ENCODE measurements around the gene WWC1. TPM values are rescaled to one million over a fixed set of nuclear protein-coding genes. Genes with fewer than 3 reads are reported as not detected.

Gene WWC1
- polyA plus RNA-seq, 1 experiment = 5.2 TPM

- TF ChIP-seq CTCF (IDR thresholded peaks at IDR 0.05; ENCODE audit: low read depth, low read length) = no peak
- DNase-seq (ENCODE audit: low read depth, low spot score) = no peak
- CTCF ChIA-PET = interaction anchor here (1.2 to 1.3 kb wide), 2 partner anchors 20 to 22 kb away, joined by 5 to 6 read pairs; no protein-coding TSS in a partner anchor
- no peaks in the 10 kb centered on the region for H3K9me3 ChIP-seq (ENCODE audit: control insufficient read depth, insufficient read depth, low read length)
- H3K4me3 ChIP-seq (ENCODE audit: low read depth, low read length) = no peak overlapping the region
- POLR2A ChIA-PET = no interaction called here
- no peaks in the 10 kb centered on the region for H3K27me3 ChIP-seq (ENCODE audit: control insufficient read depth, insufficient read depth, low read length)
- H3K27ac ChIP-seq (ENCODE audit: low read depth, low read length) = no peak overlapping the region
Observed at GRCh38 chr5:168316139-168316578, 24.7 kb downstream of the WWC1 start.

- ChIA-PET CTCF (interaction anchor here (1.0 to 3.0 kb wide), 4 partner anchors 21 to 47 kb away, joined by 3 to 19 read pairs (median 5); no protein-coding TSS in a partner anchor), POLR2A (interaction anchor here (1.0 kb wide), 1 partner anchor 22 kb away, joined by 3 read pairs; no protein-coding TSS in a partner anchor)
- no peaks in the 10 kb centered on the region for H3K9me3 ChIP-seq (ENCODE audit: control insufficient read depth, insufficient read depth, low read length)
- no peak overlapping the region for H3K4me3 ChIP-seq (ENCODE audit: low read depth, low read length)
- H3K27me3 ChIP-seq (ENCODE audit: control insufficient read depth, insufficient read depth, low read length) = no peaks in the 10 kb centered on the region
- DNase-seq (ENCODE audit: low read depth, low spot score) = no peak
- no peak for TF ChIP-seq CTCF (IDR thresholded peaks at IDR 0.05; ENCODE audit: low read depth, low read length)
- peak overlapping the region; percentile 97 for H3K27ac ChIP-seq (ENCODE audit: low read depth, low read length)
Observed at GRCh38 chr5:168317096-168317520, 25.7 kb downstream of the WWC1 start.

- peak; percentile 96 for DNase-seq (ENCODE audit: low read depth, low spot score)
- ChIA-PET CTCF (interaction anchor here (1.0 to 3.0 kb wide), 4 partner anchors 22 to 48 kb away, joined by 3 to 19 read pairs (median 5); no protein-coding TSS in a partner anchor), POLR2A (interaction anchor here (1.0 kb wide), 1 partner anchor 22 kb away, joined by 3 read pairs; no protein-coding TSS in a partner anchor)
- H3K27ac ChIP-seq (ENCODE audit: low read depth, low read length) = peak overlapping the region; percentile 97
- H3K4me3 ChIP-seq (ENCODE audit: low read depth, low read length) = no peak overlapping the region
- TF ChIP-seq CTCF (IDR thresholded peaks at IDR 0.05; ENCODE audit: low read depth, low read length) = no peak
- H3K9me3 ChIP-seq (ENCODE audit: control insufficient read depth, insufficient read depth, low read length) = no peaks in the 10 kb centered on the region
- H3K27me3 ChIP-seq (ENCODE audit: control insufficient read depth, insufficient read depth, low read length) = no peaks in the 10 kb centered on the region
Observed at GRCh38 chr5:168317521-168318147, 26.2 kb downstream of the WWC1 start.

GRCh38 chr5:168318240-168318639 lies 26.8 kb downstream of the WWC1 start:
- Histone ChIP-seq H3K4me3 (ENCODE audit: low read depth, low read length) (no peak overlapping the region), H3K9me3 (ENCODE audit: control insufficient read depth, insufficient read depth, low read length) (no peaks in the 10 kb centered on the region), H3K27ac (ENCODE audit: low read depth, low read length) (peak overlapping the region; percentile 84), H3K27me3 (ENCODE audit: control insufficient read depth, insufficient read depth, low read length) (no peaks in the 10 kb centered on the region)
- DNase-seq (ENCODE audit: low read depth, low spot score) = no peak
- CTCF ChIA-PET = interaction anchor here (1.0 to 3.0 kb wide), 4 partner anchors 23 to 48 kb away, joined by 3 to 19 read pairs (median 5); no protein-coding TSS in a partner anchor
- no peak for TF ChIP-seq CTCF (IDR thresholded peaks at IDR 0.05; ENCODE audit: low read depth, low read length)
- POLR2A ChIA-PET = no interaction called here

GRCh38 chr5:168319774-168320173 lies 28.3 kb downstream of the WWC1 start:
- H3K27ac ChIP-seq (ENCODE audit: low read depth, low read length) = no peak overlapping the region
- DNase-seq (ENCODE audit: low read depth, low spot score) = no peak
- POLR2A ChIA-PET = no interaction called here
- CTCF ChIA-PET = interaction anchor here (3.0 kb wide), 1 partner anchor 24 kb away, joined by 19 read pairs; no protein-coding TSS in a partner anchor
- H3K4me3 ChIP-seq (ENCODE audit: low read depth, low read length) = no peak overlapping the region
- H3K9me3 ChIP-seq (ENCODE audit: control insufficient read depth, insufficient read depth, low read length) = no peaks in the 10 kb centered on the region
- no peak for TF ChIP-seq CTCF (IDR thresholded peaks at IDR 0.05; ENCODE audit: low read depth, low read length)
- no peaks in the 10 kb centered on the region for H3K27me3 ChIP-seq (ENCODE audit: control insufficient read depth, insufficient read depth, low read length)
